ENCODE measurements around the gene TNS2. TPM values are rescaled to one million over a fixed set of nuclear protein-coding genes. Genes with fewer than 3 reads are reported as not detected.

Gene TNS2
- total RNA-seq, 1 donor from 2014 or later: 232 TPM

GRCh38 chr12:53046655-53047220, 3.1 kb upstream of the TNS2 start:
- H3K4me1 ChIP-seq: peaks cover 41% of the 10 kb centered on the region
- intact Hi-C loops (cut with DNase I): no loop called here
- peak; percentile 61 for ATAC-seq
- no peaks in the 10 kb centered on the region for H3K36me3 ChIP-seq
- peak; percentile 93 for DNase-seq
- no peaks in the 10 kb centered on the region for H3K9me3 ChIP-seq
- TF ChIP-seq CTCF (IDR thresholded peaks at IDR 0.05): no peak
- H3K27me3 ChIP-seq: no peaks in the 10 kb centered on the region
- peak overlapping the region; percentile 67 for H3K4me3 ChIP-seq
- peak overlapping the region; percentile 98 for H3K27ac ChIP-seq

GRCh38 chr12:53047221-53048032, 2.4 kb upstream of the TNS2 start:
- peaks cover 6% of the 10 kb centered on the region for H3K36me3 ChIP-seq
- H3K27ac ChIP-seq: peak overlapping the region; percentile 98
- intact Hi-C loops (cut with DNase I): no loop called here
- peaks cover 48% of the 10 kb centered on the region for H3K4me1 ChIP-seq
- peak overlapping the region; percentile 86 for H3K4me3 ChIP-seq
- no peak for TF ChIP-seq CTCF (IDR thresholded peaks at IDR 0.05)
- DNase-seq (peak; percentile 93), ATAC-seq (peak; percentile 51)
- H3K27me3 ChIP-seq: no peaks in the 10 kb centered on the region
- no peaks in the 10 kb centered on the region for H3K9me3 ChIP-seq

- Histone ChIP-seq H3K4me1 (peaks cover 54% of the 10 kb centered on the region), H3K36me3 (peaks cover 9% of the 10 kb centered on the region), H3K27me3 (no peaks in the 10 kb centered on the region), H3K27ac (peak overlapping the region; percentile 98), H3K4me3 (peak overlapping the region; percentile 86), H3K9me3 (no peaks in the 10 kb centered on the region)
- DNase-seq (peak; percentile 89), ATAC-seq (peak; percentile 24)
- peak; percentile 29 for TF ChIP-seq CTCF (IDR thresholded peaks at IDR 0.05)
- intact Hi-C loops (cut with DNase I): no loop called here
Observed at GRCh38 chr12:53048033-53048779, 1.7 kb upstream of the TNS2 start.

- Histone ChIP-seq H3K27me3 (no peaks in the 10 kb centered on the region), H3K27ac (peak overlapping the region; percentile 98), H3K9me3 (no peaks in the 10 kb centered on the region), H3K4me3 (peak overlapping the region; percentile 86), H3K36me3 (peaks cover 15% of the 10 kb centered on the region), H3K4me1 (peaks cover 60% of the 10 kb centered on the region)
- TF ChIP-seq CTCF (IDR thresholded peaks at IDR 0.05): no peak
- intact Hi-C loops (cut with DNase I): no loop called here
- DNase-seq (peak; percentile 85), ATAC-seq (peak; percentile 1)
Observed at GRCh38 chr12:53048780-53049401, 974 bp upstream of the TNS2 start.

GRCh38 chr12:53050426-53051057, 677 bp downstream of the TNS2 start:
- Histone ChIP-seq H3K9me3 (no peaks in the 10 kb centered on the region), H3K4me1 (peaks cover 62% of the 10 kb centered on the region), H3K4me3 (peak overlapping the region; percentile 86), H3K27ac (peak overlapping the region; percentile 98), H3K36me3 (peaks cover 25% of the 10 kb centered on the region), H3K27me3 (no peaks in the 10 kb centered on the region)
- DNase-seq (no peak), ATAC-seq (no peak)
- intact Hi-C loops (cut with DNase I): no loop called here
- TF ChIP-seq CTCF (IDR thresholded peaks at IDR 0.05): no peak

All from upper lobe of right lung (tissue), 1 donor.